C4-2B (cell line): ENCODE results near the gene CATSPER1.

Source experiments
- H3K27ac ChIP-seq: fragments of 450-650 bp; 2 replicates; pipeline ENCODE4 v1.5.1; 2017
- CTCF ChIP-seq: fragments of 450-650 bp; conservative IDR thresholded peaks from 2 replicates; pipeline ENCODE4 v1.5.1; 2017; ENCODE audit warnings: mild to moderate bottlenecking
- ZFX ChIP-seq: fragments of 450-650 bp; IDR thresholded peaks from 2 replicates; pipeline ENCODE4 v1.6.1; 2017

Gene CATSPER1

GRCh38 chr11:66051766-66052663, 25.7 kb upstream of the CATSPER1 start, which contains the start of gene SF3B2:
SF3B2 (plus strand) TSS chr11:66052364; CDS start chr11:66052385, 21 bp downstream.
- peak within 1 kb of the TSS; percentile 81 for H3K27ac ChIP-seq
- peak; percentile 91 for TF ChIP-seq ZFX
- no peak for TF ChIP-seq CTCF

- peak overlapping the region; percentile 81 for H3K27ac ChIP-seq
- no peak for TF ChIP-seq ZFX
- no peak for TF ChIP-seq CTCF
Measured at GRCh38 chr11:66051371-66051765, 25.1 kb upstream of the CATSPER1 start.

GRCh38 chr11:66050581-66051231, 24.4 kb upstream of the CATSPER1 start:
- TF ChIP-seq CTCF (no peak), ZFX (no peak)
- peak overlapping the region; percentile 81 for H3K27ac ChIP-seq

GRCh38 chr11:66048547-66049323, 22.5 kb upstream of the CATSPER1 start, which contains the start of gene GAL3ST3:
GAL3ST3 (minus strand) TSS chr11:66049161; CDS start chr11:66045415, 3,746 bp downstream.
- no peak within 1 kb of the TSS for H3K27ac ChIP-seq

GRCh38 chr11:66047541-66048365, 21.5 kb upstream of the CATSPER1 start:
- H3K27ac ChIP-seq, result no peak overlapping the region
- TF ChIP-seq ZFX (no peak), CTCF (no peak)

More at GRCh38 chr11:66048547-66049323, 22.5 kb upstream of the CATSPER1 start, which contains the start of gene GAL3ST3:
- no peak for TF ChIP-seq ZFX

- TF ChIP-seq ZFX (no peak), CTCF (no peak)
- no peak overlapping the region for H3K27ac ChIP-seq
Measured at GRCh38 chr11:66046901-66047300, 20.6 kb upstream of the CATSPER1 start.

- TF ChIP-seq ZFX, result no peak
- TF ChIP-seq CTCF, result peak; percentile 98
- no peak overlapping the region for H3K27ac ChIP-seq
Measured at GRCh38 chr11:66045177-66045639, 18.9 kb upstream of the CATSPER1 start.
